Left lung (tissue), 10 donors: ENCODE measurements around the gene ZBED3. TPM values are rescaled to one million over a fixed set of nuclear protein-coding genes. Genes with fewer than 3 reads are reported as not detected.

ENCODE experiments used
- ATAC-seq: fragments of 200-7000 bp; cut with Tn5 transposase; one replicate; pipeline ENCODE4 v1.9.1; 2020; ENCODE audit warnings: moderate library complexity
- DNase-seq, 4 donors: peaks; one replicate each; pipeline ENCODE4 v3.0.0-alpha.2; 2013 to 2020
- H3K27ac ChIP-seq, 2 donors: fragments of 200-600 bp; sonication (generic) in 1 of 2; one replicate each; pipeline versions ENCODE4 v1.5.0 to v1.8.0; 2020 to 2021
- H3K27me3 ChIP-seq, 2 donors: fragments of 200-600 bp; sonication (generic) in 1 of 2; one replicate each; pipeline versions ENCODE4 v1.5.0 to v1.8.0; 2020 to 2021
- H3K36me3 ChIP-seq, 2 donors: fragments of 200-600 bp; sonication (generic) in 1 of 2; one replicate each; pipeline versions ENCODE4 v1.5.0 to v1.8.0; 2020 to 2021
- H3K4me1 ChIP-seq, 2 donors: fragments of 200-600 bp; one replicate each; pipeline ENCODE4 v1.8.0; 2021
- H3K4me3 ChIP-seq, 2 donors: fragments of 200-600 bp; sonication (generic) in 1 of 2; one replicate each; pipeline versions ENCODE4 v1.5.0 to v1.8.0; 2020 to 2021; ENCODE audit warnings: mild to moderate bottlenecking in 1 of 2
- H3K9me3 ChIP-seq, 2 donors: fragments of 200-600 bp; sonication (generic) in 1 of 2; one replicate each; pipeline versions ENCODE4 v1.5.0 to v1.8.0; 2020 to 2021
- CTCF ChIP-seq, 2 donors: fragments of 200-600 bp; sonication (generic) in 1 of 2; IDR thresholded peaks; one replicate each; pipeline versions ENCODE4 v1.5.0 to v1.8.0; 2021; ENCODE audit warnings: antibody characterized with exemption in 2 of 2
- intact Hi-C, 2 donors: fragments of 100-400 bp; cut with DNase I; formaldehyde crosslinking; loops; one replicate each; pipeline versions ENCODE4 v1.11.2 to v1.14.2; 2022
- polyA plus RNA-seq, 6 donors: library from polyadenylated mRNA; unstranded; fragments of 120-200 nt; gene quantifications; one replicate each; pipeline ENCODE4 v1.2.1, GENCODE V29; 2013; ENCODE audit not compliant: insufficient read length in 6 of 6
- total RNA-seq, 2 donors: library from RNA; stranded (reverse); fragmentation: NEBNext Ultra II Directional; extraction: Animal tissue kit (Norgen Biotek cat#: 25700); gene quantifications; one replicate each; pipeline ENCODE4 v1.2.1, GENCODE V29; 2021
- donor health status: DM: no; HTN: yes; CAD: no.
- donor health status: DM: no; HTN: no; CAD: no.

ZBED3 gene
- total and polyA plus RNA-seq, 8 donors, result 11.9 to 32.4 (median 28.3) TPM

- Histone ChIP-seq H3K36me3 (no peaks in the 10 kb centered on the region), H3K27ac (no peak overlapping the region), H3K9me3 (no peaks in the 10 kb centered on the region), H3K4me3 (no peak overlapping the region), H3K27me3 (peaks cover 0 to 12% of the 10 kb centered on the region in 2 donors), H3K4me1 (no peaks in the 10 kb centered on the region)
- intact Hi-C loops, result no loop called here
- no peak for ATAC-seq
- no peak for DNase-seq
- no peak for TF ChIP-seq CTCF (IDR thresholded peaks at IDR 0.05)
Measured at GRCh38 chr5:77022511-77023417, 64.3 kb downstream of the ZBED3 start.

Other genes with a start within 250 kb of the ZBED3 start
- under 1 TPM; 0.52 to 0.60 TPM for gene S100Z, start 237.3 kb downstream of the ZBED3 start, total RNA-seq
- gene S100Z, start 237.3 kb downstream of the ZBED3 start, polyA plus RNA-seq, result under 1 TPM; 0.16 to 0.57 (median 0.31) TPM
- gene CRHBP, start 134.2 kb downstream of the ZBED3 start, total RNA-seq, result under 1 TPM in 1 of 2 donors, not detected in 1; 0.65 TPM
- under 1 TPM in 5 of 6 donors, not detected in 1; 0.22 to 0.72 (median 0.44) TPM for gene CRHBP, start 134.2 kb downstream of the ZBED3 start, polyA plus RNA-seq
- gene AGGF1, start 56.9 kb downstream of the ZBED3 start, total RNA-seq, result 10 to 100 TPM; 20.9 to 21.0 TPM
- 10 to 100 TPM; 24.1 to 27.2 (median 25.7) TPM for gene AGGF1, start 56.9 kb downstream of the ZBED3 start, polyA plus RNA-seq
- gene PDE8B, start 123.4 kb upstream of the ZBED3 start, total RNA-seq, result 1 to 10 TPM; 3.3 to 3.6 TPM
- 1 to 10 TPM; 6.4 to 8.7 (median 6.6) TPM for gene PDE8B, start 123.4 kb upstream of the ZBED3 start, polyA plus RNA-seq